Fibroblast of pulmonary artery (primary cell): ENCODE results near the gene FFAR1.

Experiments used
- DNase-seq: peaks from one replicate; pipeline ENCODE4 v3.0.0-alpha.2; 2010; ENCODE audit warnings: low read depth
- H3K4me3 ChIP-seq: replicated peaks from 2 replicates; pipeline ENCODE4 v1.5.1; 2011; ENCODE audit warnings: low read depth, mild to moderate bottlenecking, control low read depth, low read length, moderate library complexity
- CTCF ChIP-seq: IDR thresholded peaks from 2 replicates; pipeline ENCODE4 v1.5.1; 2011; ENCODE audit warnings: mild to moderate bottlenecking, control low read depth, low read length, inconsistent platforms; ENCODE audit errors: missing control alignments

The FFAR1 gene

GRCh38 chr19:35303357-35303915 lies 44.3 kb upstream of the FFAR1 start:
- no peak for DNase-seq
- H3K4me3 ChIP-seq: no peak overlapping the region
- no peak for TF ChIP-seq CTCF

GRCh38 chr19:35304036-35304435 lies 43.7 kb upstream of the FFAR1 start:
- no peak overlapping the region for H3K4me3 ChIP-seq
- TF ChIP-seq CTCF: no peak
- DNase-seq: no peak

GRCh38 chr19:35305181-35305580 lies 42.5 kb upstream of the FFAR1 start:
- no peak overlapping the region for H3K4me3 ChIP-seq
- TF ChIP-seq CTCF: no peak
- no peak for DNase-seq

- peak; percentile 26 for TF ChIP-seq CTCF
- no peak for DNase-seq
- H3K4me3 ChIP-seq: no peak overlapping the region
Measured at GRCh38 chr19:35306473-35307246, 41.0 kb upstream of the FFAR1 start.

DNA sequence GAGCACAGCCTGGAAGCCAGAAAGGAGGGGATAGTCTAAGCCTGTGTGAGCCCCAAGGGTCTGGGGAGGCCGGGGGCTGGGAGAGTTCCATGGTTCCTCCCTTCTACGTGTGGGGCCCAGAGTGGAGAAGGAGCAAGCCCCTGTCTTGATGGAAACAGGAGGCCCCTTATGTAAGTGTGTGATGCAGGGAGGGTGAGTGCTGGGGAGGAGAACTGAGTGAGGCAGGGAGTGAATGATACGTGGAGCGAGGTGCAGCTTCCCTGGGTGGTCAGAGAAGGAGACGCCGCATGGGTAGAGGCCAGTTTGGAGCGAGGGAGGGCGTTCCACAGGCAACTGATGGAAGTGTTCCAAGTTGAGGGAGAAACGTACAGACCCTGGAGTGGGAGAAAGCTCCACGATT lies 39.8 kb upstream of the FFAR1 start:
- no peak overlapping the region for H3K4me3 ChIP-seq
- no peak for DNase-seq
- TF ChIP-seq CTCF: no peak

DNA sequence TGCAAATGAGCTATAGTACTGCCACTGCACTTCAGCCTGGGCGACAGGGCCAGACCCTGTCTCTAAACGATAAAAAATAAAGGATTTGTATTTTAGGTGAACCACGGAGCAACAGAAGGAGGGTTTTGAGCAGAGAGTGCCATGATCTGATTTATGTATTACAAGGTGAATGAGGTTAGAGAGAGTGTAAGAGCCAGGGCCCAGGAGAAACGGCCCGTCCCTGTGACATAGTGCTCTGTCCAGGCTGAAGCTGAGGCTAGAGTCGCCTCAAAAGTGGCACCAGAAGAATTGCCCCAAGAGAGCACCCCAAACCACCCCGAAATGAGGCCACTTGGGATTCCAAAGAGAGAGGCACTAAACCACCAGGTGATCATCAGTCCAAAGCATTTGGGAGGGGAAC lies 38.8 kb upstream of the FFAR1 start:
- DNase-seq: no peak
- H3K4me3 ChIP-seq: no peak overlapping the region
- no peak for TF ChIP-seq CTCF
